Measurements from ENCODE around the gene LRFN2. TPM values are rescaled to one million over a fixed set of nuclear protein-coding genes. Genes with fewer than 3 reads are reported as not detected.

The LRFN2 gene
- total and polyA plus RNA-seq, 4 donors: under 0.01 to 0.01 TPM; not detected in 2

DNA sequence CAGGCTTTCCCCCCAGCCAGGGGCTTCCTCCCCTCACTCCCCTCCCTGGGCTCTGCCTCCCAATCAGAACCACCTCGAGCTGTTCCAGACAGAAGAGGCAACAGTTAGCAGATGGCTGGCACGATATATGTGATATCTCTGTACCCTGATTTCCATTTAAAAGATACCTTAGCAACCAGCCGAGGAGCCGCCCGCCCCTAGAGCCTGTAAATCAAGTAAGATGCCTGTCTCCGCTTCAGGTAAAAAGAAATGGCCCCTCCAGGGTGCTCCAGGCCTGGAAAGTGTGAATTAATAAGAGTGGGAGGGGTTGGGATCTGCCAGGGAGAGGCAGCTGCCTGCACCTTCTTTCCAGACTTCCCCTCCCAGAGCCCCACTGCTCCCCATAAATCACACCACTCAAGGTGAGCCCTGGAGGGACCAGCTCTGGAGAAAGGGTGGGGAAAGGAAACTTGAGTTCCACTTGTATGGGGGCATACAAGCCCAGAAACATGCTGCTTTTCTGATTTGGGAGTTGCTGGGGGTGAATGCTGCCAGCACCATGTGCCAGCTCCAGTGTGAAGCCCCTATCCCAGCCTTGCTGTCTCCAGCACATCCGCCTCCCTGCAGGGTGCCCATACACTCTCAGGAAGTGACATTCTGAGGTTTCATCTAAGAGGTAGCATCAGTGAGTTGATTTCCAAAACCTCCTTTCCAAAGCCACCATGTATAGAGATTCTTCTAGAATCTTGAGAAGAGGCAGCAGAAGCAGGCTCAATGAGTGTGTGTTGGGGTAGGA, 148.0 kb downstream of the LRFN2 start:
- TF ChIP-seq TAF1 (conservative IDR thresholded peaks at IDR 0.05) (no peak), FOXA1 (IDR thresholded peaks at IDR 0.05) (no peak), NR2F2 (IDR thresholded peaks at IDR 0.05) (no peak), SP1 (IDR thresholded peaks at IDR 0.05) (no peak), YY1 (IDR thresholded peaks at IDR 0.05) (no peak), FOXA2 (IDR thresholded peaks at IDR 0.05) (no peak), CTCF (IDR thresholded peaks at IDR 0.05; ENCODE audit: low read depth, low read length, missing input control) (no peak), JUND (IDR thresholded peaks at IDR 0.05) (no peak), HNF4G (IDR thresholded peaks at IDR 0.05) (no peak)
- Histone ChIP-seq H3K27me3 (ENCODE audit: control insufficient read depth in 4 of 4, insufficient read depth in 4 of 4, low read length in 3 of 4) (no peaks in the 10 kb centered on the region), H3K4me3 (ENCODE audit: low read depth in 1 of 3, low read length in 3 of 3) (no peak overlapping the region), H3K27ac (ENCODE audit: low read depth in 1 of 2, low read length in 2 of 2) (no peak overlapping the region), H3K9me3 (ENCODE audit: control insufficient read depth in 4 of 4, low read length in 3 of 4) (no peaks in the 10 kb centered on the region), H3K36me3 (ENCODE audit: control insufficient read depth in 4 of 4, insufficient read depth in 3 of 4, low read depth in 1 of 4, low read length in 3 of 4) (no peaks in the 10 kb centered on the region), H3K4me1 (ENCODE audit: control insufficient read depth in 4 of 4, insufficient read depth in 4 of 4, low read length in 3 of 4) (no peaks in the 10 kb centered on the region), H3K9ac (ENCODE audit: low read depth in 1 of 2, low read length in 2 of 2) (no peak overlapping the region)
- no peak for DNase-seq (ENCODE audit: low spot score)
- WGBS: 88% methylated on average over 7 of the region's 7 CpGs

DNA sequence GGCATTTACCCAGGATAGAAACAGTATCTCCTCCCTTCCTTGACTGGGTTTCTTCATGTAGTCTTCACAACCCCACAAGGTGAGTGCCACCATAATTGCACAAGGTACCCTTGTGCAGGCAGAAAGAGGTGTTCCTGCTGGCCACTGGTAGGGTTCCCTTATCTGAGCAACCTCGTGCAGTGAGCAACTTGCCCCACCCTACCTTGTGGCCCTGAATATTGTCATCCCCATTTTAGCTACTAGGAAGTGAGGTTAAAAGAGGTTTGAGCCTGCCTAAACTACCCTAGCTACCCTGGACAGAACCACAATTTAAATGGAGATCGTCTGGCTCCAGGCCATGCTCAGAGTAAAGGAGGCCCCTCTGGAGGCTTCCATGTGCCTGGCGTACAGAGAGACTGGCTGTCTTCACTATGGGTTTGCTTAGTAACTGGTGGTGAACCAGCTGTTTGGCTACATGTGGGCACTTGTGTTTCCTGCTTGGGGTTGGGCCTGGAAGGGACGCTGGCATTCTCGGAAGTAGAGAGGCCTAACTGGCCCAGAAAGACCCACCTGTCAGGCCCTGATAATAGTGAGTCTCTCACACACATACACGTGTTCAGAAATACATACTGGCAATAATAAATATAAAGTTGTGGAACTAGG, 148.8 kb downstream of the LRFN2 start:
- Histone ChIP-seq H3K36me3 (ENCODE audit: control insufficient read depth in 4 of 4, insufficient read depth in 3 of 4, low read depth in 1 of 4, low read length in 3 of 4) (no peaks in the 10 kb centered on the region), H3K4me1 (ENCODE audit: control insufficient read depth in 4 of 4, insufficient read depth in 4 of 4, low read length in 3 of 4) (no peaks in the 10 kb centered on the region), H3K27ac (ENCODE audit: low read depth in 1 of 2, low read length in 2 of 2) (no peak overlapping the region), H3K27me3 (ENCODE audit: control insufficient read depth in 4 of 4, insufficient read depth in 4 of 4, low read length in 3 of 4) (no peaks in the 10 kb centered on the region), H3K4me3 (ENCODE audit: low read depth in 1 of 3, low read length in 3 of 3) (no peak overlapping the region), H3K9me3 (ENCODE audit: control insufficient read depth in 4 of 4, low read length in 3 of 4) (no peaks in the 10 kb centered on the region), H3K9ac (ENCODE audit: low read depth in 1 of 2, low read length in 2 of 2) (no peak overlapping the region)
- WGBS: 86% methylated on average over 6 of the region's 6 CpGs
- no peak for DNase-seq (ENCODE audit: low spot score)
- TF ChIP-seq RXRA (IDR thresholded peaks at IDR 0.05) (no peak), FOXA1 (IDR thresholded peaks at IDR 0.05) (no peak)

DNA sequence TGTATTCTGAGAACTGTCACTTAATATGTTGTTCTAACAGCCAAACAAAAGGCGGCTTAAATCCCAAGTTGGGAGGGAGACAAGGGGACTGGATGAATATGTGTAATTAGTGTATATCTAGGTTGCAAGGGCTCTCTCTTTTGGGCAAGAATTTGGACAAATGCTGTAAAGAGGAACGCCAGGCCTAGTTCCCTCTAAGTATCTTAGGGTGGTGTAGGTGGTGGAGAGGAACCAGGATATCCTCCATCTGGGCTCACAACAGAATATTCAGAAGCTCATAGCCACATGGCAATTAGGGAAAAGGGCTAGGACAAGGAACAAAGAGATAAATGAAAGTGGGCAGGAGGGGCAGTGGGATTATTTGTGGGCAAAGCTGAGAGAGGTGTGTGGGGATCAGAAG, 149.5 kb downstream of the LRFN2 start:
- DNase-seq (ENCODE audit: low spot score): no peak
- H3K4me1 ChIP-seq (ENCODE audit: control insufficient read depth in 4 of 4, insufficient read depth in 4 of 4, low read length in 3 of 4): no peaks in the 10 kb centered on the region
- no peak overlapping the region for H3K27ac ChIP-seq (ENCODE audit: low read depth in 1 of 2, low read length in 2 of 2)
- no peaks in the 10 kb centered on the region for H3K9me3 ChIP-seq (ENCODE audit: control insufficient read depth in 4 of 4, low read length in 3 of 4)
- no peaks in the 10 kb centered on the region for H3K27me3 ChIP-seq (ENCODE audit: control insufficient read depth in 4 of 4, insufficient read depth in 4 of 4, low read length in 3 of 4)
- H3K36me3 ChIP-seq (ENCODE audit: control insufficient read depth in 4 of 4, insufficient read depth in 3 of 4, low read depth in 1 of 4, low read length in 3 of 4): no peaks in the 10 kb centered on the region
- no peak overlapping the region for H3K9ac ChIP-seq (ENCODE audit: low read depth in 1 of 2, low read length in 2 of 2)
- TF ChIP-seq TAF1 (conservative IDR thresholded peaks at IDR 0.05): no peak
- TF ChIP-seq YY1 (IDR thresholded peaks at IDR 0.05): no peak
- TF ChIP-seq, protein P1, sequence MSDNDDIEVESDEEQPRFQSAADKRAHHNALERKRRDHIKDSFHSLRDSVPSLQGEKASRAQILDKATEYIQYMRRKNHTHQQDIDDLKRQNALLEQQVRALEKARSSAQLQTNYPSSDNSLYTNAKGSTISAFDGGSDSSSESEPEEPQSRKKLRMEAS (IDR thresholded peaks at IDR 0.05): no peak
- no peak for TF ChIP-seq ZBTB33 (IDR thresholded peaks at IDR 0.05)
- TF ChIP-seq GABPA (IDR thresholded peaks at IDR 0.05 in 1 of 2, conservative IDR thresholded peaks at IDR 0.05 in 1 of 2): no peak
- TF ChIP-seq SP1 (IDR thresholded peaks at IDR 0.05): no peak
- no peak for TF ChIP-seq HNF4G (IDR thresholded peaks at IDR 0.05)
- WGBS: 92% methylated on average over 2 of the region's 2 CpGs
- no peak overlapping the region for H3K4me3 ChIP-seq (ENCODE audit: low read depth in 1 of 3, low read length in 3 of 3)
